HG03159 (cell line): Measurements from ENCODE around the gene PCIF1.
"Not testable (repeated sequence)": the region's sequence is repeated elsewhere in the genome, so short reads cannot be mapped to it uniquely, and the experiment has no call there.

Experiments used
- ATAC-seq: cut with Tn5 transposase; IDR thresholded peaks from one replicate; pipeline ENCODE4 v1.9.1; 2021; ENCODE audit warnings: mild to moderate bottlenecking, moderate library complexity; ENCODE audit not compliant: unreplicated experiment

The PCIF1 gene

GRCh38 chr20:45921337-45922189, 12.9 kb upstream of the PCIF1 start:
- no peak for ATAC-seq

GRCh38 chr20:45924391-45925261, 9.9 kb upstream of the PCIF1 start:
- ATAC-seq = no peak

GRCh38 chr20:45925821-45926506, 8.5 kb upstream of the PCIF1 start:
- no peak for ATAC-seq

DNA sequence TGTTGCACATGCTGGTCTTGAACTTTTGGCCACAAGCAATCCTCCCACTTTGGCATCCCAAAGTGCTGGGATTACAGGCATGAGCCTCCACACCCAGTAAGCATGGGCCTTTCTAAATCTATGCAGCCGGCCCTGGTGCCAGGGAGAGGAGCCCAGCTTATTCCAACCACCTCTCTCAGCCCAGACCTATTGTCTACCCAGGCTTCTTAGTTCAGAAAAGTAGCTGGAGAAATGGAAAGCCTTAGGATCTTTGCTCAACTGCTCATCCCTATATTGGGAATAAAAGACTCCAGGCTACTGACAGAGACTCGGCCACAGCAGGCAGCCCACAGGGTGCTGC, 7.8 kb upstream of the PCIF1 start:
- no peak for ATAC-seq

DNA sequence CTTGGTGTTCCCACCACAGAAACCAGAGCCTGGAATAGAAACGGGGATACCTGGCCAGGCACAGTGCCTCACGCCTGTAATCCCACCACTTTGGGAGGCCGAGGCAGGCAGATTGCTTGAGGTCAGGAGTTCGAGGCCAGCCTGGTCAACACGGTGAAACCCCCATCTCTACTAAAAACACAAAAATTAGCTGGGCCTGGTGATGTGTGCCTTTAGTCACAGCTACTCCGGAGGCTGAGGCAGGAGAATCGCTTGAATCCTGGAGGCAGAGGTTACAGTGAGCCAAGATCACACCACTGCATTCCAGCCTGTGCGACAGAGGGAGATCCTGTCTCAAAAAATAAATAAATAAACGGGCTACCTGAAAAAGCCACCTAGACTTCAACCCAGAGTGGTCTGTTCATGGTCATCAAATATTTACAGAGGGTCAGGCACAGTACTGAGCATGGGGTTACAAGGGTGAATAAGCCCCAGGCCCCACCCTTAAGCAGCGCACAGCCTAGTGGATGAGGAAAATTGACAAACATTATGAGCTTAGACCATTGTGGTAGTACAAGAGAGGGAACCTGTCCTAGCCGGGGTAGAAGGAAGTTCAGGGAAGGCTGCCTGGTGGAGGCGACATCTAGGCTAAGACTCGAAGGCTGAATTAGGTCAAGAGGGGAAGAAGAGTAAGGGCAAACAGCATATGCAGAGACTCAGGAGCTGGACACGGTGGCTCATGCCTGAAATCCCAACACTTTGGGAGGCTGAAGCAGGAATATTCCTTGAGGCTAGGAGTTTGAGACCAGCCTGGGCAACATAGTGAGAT, 7.2 kb upstream of the PCIF1 start:
- no peak for ATAC-seq

GRCh38 chr20:45931680-45932079, 2.8 kb upstream of the PCIF1 start:
- ATAC-seq = not testable (repeated sequence)

GRCh38 chr20:45933266-45934045, 1.0 kb upstream of the PCIF1 start:
- ATAC-seq = no peak

DNA sequence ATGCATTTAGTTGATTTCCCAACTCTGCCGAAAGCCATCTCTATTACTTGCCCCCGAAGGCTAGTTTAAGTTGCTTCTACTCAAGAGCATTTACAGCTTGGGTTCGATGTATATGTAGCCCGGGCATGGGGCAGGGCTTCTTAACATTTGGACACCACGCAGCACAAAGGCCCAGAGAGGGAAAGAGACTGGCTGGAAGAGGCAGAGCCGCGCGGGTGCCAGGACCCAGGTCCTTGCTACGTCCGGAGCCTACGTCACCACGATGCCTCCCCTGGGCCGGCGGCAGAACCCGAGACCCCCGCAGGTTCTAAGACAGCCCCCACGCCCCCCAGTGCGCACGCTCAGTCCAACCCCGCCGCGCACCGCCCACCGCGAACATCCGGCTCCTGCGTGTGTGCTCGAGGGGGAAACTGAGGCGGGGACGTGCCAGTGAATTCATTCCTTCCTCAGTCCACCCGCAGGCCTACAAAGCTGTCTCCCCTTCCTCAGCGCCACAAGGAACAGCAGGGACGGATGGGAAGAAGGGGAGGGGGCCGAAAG, 367 bp upstream of the PCIF1 start:
- no peak for ATAC-seq

DNA sequence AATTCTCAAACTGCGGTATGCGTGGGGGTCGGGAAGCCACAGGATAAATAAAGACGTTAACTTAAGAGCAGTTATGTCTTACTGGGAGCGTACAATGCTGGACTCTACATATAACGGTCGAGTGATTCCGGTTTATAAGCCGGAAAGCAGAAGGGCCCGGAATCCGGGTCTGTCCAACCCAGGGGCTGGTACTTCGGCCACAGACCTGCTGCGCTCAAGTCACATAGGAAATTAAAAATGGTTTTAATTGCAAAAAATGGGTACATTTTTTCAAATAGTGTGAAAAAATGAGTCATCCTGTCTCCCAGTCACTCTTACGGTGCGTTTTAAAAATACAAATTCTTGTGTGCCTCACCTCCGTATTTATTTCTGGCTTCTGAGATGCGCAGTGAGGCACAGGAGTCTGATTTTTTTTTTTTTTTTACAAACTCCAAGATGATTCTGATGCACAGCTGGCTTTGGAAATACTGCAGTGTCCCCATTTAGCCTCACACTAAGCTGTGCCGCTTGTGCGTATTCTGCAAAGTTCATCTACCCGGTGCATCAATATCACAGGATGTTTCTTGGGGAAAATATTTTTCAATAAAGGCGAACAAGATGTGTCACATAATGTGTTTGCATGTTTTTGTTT, 1.0 kb downstream of the PCIF1 start:
- peak; percentile 15 for ATAC-seq

- no peak for ATAC-seq
Measured at GRCh38 chr20:45937765-45938164, 3.3 kb downstream of the PCIF1 start.

DNA sequence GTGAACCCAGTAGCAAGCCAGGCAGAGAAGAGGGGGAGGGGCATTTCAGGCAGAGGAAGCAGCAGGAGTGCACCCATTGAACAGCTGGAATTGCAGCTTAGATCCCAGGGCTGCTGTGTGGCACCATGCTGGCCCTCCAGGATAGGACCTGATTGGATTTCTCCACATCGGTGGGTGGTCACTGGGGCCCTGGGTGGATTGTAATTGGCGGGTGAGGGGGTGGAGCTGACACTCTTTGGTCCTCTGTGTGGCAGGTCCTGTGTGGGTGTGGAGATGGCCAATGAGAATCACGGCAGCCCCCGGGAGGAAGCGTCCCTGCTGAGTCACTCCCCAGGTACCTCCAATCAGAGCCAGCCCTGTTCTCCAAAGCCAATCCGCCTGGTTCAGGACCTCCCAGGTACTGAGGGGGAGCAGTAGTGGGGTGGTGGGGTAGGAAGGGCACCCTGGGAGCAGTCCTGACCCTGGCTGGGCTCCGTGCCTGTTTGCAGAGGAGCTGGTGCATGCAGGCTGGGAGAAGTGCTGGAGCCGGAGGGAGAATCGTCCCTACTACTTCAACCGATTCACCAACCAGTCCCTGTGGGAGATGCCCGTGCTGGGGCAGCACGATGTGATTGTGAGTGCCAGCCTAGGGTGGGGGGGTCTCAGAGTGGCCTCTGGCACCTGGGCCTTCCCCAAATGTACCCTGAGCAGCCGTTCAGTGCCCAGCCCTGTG, 4.4 kb downstream of the PCIF1 start:
- ATAC-seq = no peak

GRCh38 chr20:45940053-45940452, 5.6 kb downstream of the PCIF1 start:
- no peak for ATAC-seq

DNA sequence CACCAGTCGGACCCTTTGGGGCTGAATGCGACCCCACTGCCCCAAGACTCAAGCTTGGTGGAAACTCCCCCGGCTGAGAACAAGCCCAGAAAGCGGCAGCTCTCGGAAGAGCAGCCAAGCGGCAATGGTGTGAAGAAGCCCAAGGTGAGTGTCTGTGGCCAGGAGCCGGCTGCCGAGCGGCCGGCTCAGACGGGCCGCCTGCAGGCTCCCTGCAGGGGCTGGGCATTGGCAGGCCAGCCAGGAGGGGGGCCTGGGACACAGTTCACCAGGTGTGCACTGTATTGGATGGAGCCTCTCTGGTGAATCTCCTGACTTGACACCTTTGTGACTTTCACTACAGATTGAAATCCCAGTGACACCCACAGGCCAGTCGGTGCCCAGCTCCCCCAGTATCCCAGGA, 6.0 kb downstream of the PCIF1 start:
- no peak for ATAC-seq

DNA sequence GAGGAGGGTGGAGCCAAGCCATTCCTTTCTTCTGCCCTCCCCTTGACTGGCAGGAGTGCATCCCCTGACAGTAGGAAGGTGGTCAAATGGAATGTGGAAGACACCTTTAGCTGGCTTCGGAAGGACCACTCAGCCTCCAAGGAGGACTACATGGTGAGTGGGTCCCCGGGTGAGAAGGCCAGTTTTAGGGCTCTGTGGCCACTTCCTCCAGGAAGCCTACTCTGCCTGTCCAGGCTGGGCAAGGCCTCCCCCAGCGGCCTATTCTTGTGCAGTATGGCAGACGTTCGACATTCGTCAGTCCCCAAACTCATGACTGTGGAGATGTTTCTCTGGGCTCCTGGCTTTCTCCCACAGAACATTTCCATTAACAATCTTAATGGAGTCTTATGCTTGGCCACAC, 9.1 kb downstream of the PCIF1 start:
- no peak for ATAC-seq

DNA sequence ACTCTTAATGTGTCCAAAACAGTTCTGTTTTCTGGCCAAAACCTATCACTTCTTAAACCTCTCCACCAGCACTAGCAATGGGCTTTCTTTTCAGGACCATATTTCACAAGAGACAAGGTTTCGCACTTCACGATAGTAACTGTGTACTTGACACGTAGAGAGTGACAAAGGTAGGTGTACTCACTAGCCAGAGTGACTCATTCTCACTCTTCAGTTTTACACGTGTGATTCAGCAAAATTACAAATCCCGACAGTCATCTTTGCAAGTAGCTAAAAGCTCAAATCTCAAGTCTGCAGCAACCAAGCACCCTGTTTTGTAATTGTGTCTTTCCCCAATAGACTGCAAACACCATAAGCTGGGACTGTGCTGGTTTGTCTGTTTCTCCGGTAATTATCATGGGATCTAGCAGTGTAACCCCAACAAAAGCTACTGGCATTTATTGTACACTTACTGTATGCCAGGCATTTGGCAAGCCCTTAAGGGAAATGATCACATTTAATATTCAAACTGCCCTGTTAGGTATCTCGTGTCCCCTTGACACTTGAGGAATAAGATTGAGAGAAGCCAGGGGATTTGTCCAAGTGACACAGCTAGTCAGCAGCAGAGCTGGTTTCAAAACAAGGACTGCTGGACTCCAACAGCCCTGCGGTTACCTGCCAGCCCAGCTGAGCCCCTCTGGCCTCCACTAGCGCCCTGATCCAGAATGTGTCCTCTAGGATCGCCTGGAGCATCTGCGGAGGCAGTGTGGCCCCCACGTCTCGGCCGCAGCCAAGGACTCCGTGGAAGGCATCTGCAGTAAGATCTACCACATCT, 9.9 kb downstream of the PCIF1 start:
- no peak for ATAC-seq

DNA sequence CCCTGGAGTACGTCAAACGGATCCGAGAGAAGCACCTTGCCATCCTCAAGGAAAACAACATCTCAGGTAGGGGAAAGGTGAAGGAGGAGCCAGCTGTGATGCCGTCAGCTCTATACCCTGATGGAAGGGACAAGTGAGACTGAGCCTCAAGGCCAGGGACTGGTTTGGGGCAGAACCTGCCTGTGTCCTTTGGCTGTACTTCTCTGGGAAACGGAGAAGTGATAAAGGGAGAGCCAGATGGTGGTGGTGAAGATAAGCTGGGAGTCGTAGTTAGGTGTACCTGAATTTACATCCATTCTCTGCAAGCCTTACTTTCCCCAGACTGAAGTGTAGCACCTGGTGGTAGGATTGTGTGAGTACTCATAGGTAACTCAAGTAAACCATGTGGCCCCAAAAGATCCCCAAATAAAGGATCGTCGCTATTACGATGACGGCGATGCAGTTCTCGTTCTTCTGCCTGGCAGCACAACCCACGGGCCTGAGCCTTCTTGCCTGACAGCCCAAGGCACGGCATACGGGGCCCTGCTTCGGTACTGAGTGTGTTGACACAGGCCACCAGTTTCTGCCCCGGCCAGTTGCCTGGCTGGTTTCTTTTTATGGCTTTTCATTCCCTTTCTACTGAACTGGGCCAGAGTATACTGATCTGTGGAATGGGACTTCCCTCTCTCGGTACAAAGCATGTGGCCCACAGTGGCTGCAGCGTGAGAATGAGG, 10.6 kb downstream of the PCIF1 start:
- no peak for ATAC-seq

DNA sequence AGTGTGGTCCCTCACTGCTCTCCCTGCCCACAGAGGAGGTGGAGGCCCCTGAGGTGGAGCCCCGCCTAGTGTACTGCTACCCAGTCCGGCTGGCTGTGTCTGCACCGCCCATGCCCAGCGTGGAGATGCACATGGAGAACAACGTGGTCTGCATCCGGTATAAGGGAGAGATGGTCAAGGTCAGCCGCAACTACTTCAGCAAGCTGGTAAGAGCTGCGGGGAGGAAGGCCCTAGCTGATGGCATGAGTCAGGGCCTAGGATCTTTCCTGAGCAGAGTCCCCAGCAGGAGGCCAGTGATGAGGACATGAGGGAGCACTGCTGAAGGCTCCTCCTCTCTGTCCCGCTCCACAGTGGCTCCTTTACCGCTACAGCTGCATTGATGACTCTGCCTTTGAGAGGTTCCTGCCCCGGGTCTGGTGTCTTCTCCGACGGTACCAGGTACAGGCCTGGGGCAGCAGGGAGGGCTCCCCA, 11.2 kb downstream of the PCIF1 start:
- ATAC-seq = no peak
